ENCODE measurements around the gene TSR3.

GRCh38 chr16:1362807-1363206 is 11.1 kb upstream of the TSR3 start:
- TF ChIP-seq ZFP3 (CRISPR knock-in tag; IDR thresholded peaks at IDR 0.05) (no peak), CREB5 (CRISPR knock-in tag; IDR thresholded peaks at IDR 0.05; ENCODE audit: low read depth) (no peak)
